HCT116 (cell line): ENCODE data around the gene TUBB1. TPM values are rescaled to one million over a fixed set of nuclear protein-coding genes. Genes with fewer than 3 reads are reported as not detected.

ENCODE experiments used
- ATAC-seq: fragments of 200-7000 bp; cut with Tn5 transposase; 2 replicates; pipeline ENCODE4 v1.9.1; 2020; ENCODE audit warnings: mild to moderate bottlenecking, moderate library complexity
- BruUV-seq: library from RNA; stranded (reverse); fragments of 400-500 nt; replicated peaks from 2 replicates; lab custom pipeline; 2021; lab: Mats Ljungman, UMichigan
- CTCF ChIA-PET: fragments of 300-600 bp; sonication (Branson Sonifier 250); formaldehyde crosslinking; loops from one replicate; lab custom pipeline; 2021; ENCODE audit warnings: antibody characterized with exemption; lab: Charles Lee
- POLR2A ChIA-PET: fragments of 300-600, 350-600 bp; sonication (Branson Sonifier 250); formaldehyde crosslinking; loops from one replicate; lab custom pipeline; 2021; ENCODE audit warnings: antibody characterized with exemption; lab: Charles Lee
- RAD21 ChIA-PET, 2 experiments: fragments of 300-600 bp; sonication (Branson Sonifier 250); formaldehyde crosslinking; loops; one replicate each; lab custom pipeline; 2023; ENCODE audit warnings: low total read pairs in 2 of 2; ENCODE audit not compliant: uncharacterized antibody in 2 of 2, unreplicated experiment in 2 of 2, low non-redundant PET in 1 of 2; lab: Charles Lee
- DNase-seq: peaks from one replicate; pipeline ENCODE4 v3.0.0-alpha.2; 2010; ENCODE audit warnings: low read depth, low spot score
- H2AFZ ChIP-seq: fragments of 200-600 bp; shearing (Covaris generic), sonication (generic); 2 replicates; pipeline ENCODE4 v1.6.1; 2017; ENCODE audit warnings: low read depth, mixed run types, mixed read lengths, antibody characterized with exemption, low read length; ENCODE audit not compliant: poor library complexity, severe bottlenecking
- H3K27ac ChIP-seq: 2 replicates; pipeline ENCODE4 v1.5.1; 2012; ENCODE audit warnings: low read depth, low read length
- H3K27me3 ChIP-seq: fragments of 200-600 bp; sonication (generic); 2 replicates; pipeline ENCODE4 v1.6.1; 2016; ENCODE audit warnings: mixed run types, low read length, mixed read lengths; ENCODE audit not compliant: insufficient read depth
- H3K36me3 ChIP-seq, 2 experiments: fragments of 200-500 bp in 1 of 2; fragments of 200-600 bp in 1 of 2; sonication (Bioruptor generic) in 1 of 2; sonication (generic) in 1 of 2; 2 replicates each; pipeline versions ENCODE4 v1.5.1 to v1.6.1; 2014 to 2016; ENCODE audit warnings: low read length in 2 of 2, inconsistent platforms in 1 of 2, mixed read lengths in 1 of 2, mixed run types in 1 of 2; ENCODE audit not compliant: insufficient read depth in 2 of 2, control insufficient read depth in 1 of 2
- H3K4me1 ChIP-seq, 2 experiments: fragments of 200-600 bp in 1 of 2; sonication (generic) in 1 of 2; 2 replicates each; pipeline versions ENCODE4 v1.5.1 to v1.6.1; 2012 to 2017; ENCODE audit warnings: low read length in 2 of 2, inconsistent platforms in 1 of 2, mild to moderate bottlenecking in 1 of 2, mixed read lengths in 1 of 2, mixed run types in 1 of 2, moderate library complexity in 1 of 2; ENCODE audit not compliant: insufficient read depth in 2 of 2, control insufficient read depth in 1 of 2
- H3K4me2 ChIP-seq: fragments of 200-600 bp; sonication (generic); 2 replicates; pipeline ENCODE4 v1.6.1; 2017; ENCODE audit warnings: mixed run types, low read length, mixed read lengths
- H3K4me3 ChIP-seq, 2 experiments: fragments of 200-600 bp in 1 of 2; sonication (generic) in 1 of 2; replicated peaks in 1 of 2; 2 replicates each; pipeline ENCODE4 v1.5.1; 2011 to 2016; ENCODE audit warnings: low read length in 2 of 2, control low read depth in 1 of 2, low read depth in 1 of 2, mild to moderate bottlenecking in 1 of 2, mixed read lengths in 1 of 2, mixed run types in 1 of 2
- H3K79me2 ChIP-seq: fragments of 200-600 bp; sonication (generic); 2 replicates; pipeline ENCODE4 v1.6.1; 2017; ENCODE audit warnings: mild to moderate bottlenecking, mixed run types, low read length, moderate library complexity, mixed read lengths; ENCODE audit not compliant: insufficient read depth
- H3K9ac ChIP-seq: fragments of 200-600 bp; sonication (generic); 2 replicates; pipeline ENCODE4 v1.6.1; 2016; ENCODE audit warnings: low read length, mixed read lengths
- H3K9me2 ChIP-seq: fragments of 200-600 bp; sonication (generic), shearing (Covaris generic); 2 replicates; pipeline ENCODE4 v1.6.1; 2017; ENCODE audit warnings: mixed run types, mild to moderate bottlenecking, moderate library complexity; ENCODE audit not compliant: insufficient read depth
- H3K9me3 ChIP-seq, 2 experiments: fragments of 200-500 bp in 1 of 2; fragments of 200-600 bp in 1 of 2; sonication (Bioruptor generic) in 1 of 2; sonication (generic) in 1 of 2; 2 replicates each; pipeline ENCODE4 v1.6.1; 2014 to 2017; ENCODE audit warnings: low read length in 2 of 2, mixed read lengths in 2 of 2, inconsistent platforms in 1 of 2, low read depth in 1 of 2, mild to moderate bottlenecking in 1 of 2, mixed run types in 1 of 2, moderate library complexity in 1 of 2; ENCODE audit not compliant: control insufficient read depth in 1 of 2, insufficient read depth in 1 of 2
- H4K20me1 ChIP-seq: fragments of 200-600 bp; sonication (generic), shearing (Covaris generic); 2 replicates; pipeline ENCODE4 v1.6.1; 2017; ENCODE audit warnings: mixed run types, mild to moderate bottlenecking, moderate library complexity; ENCODE audit not compliant: insufficient read depth
- ELF1 ChIP-seq: IDR thresholded peaks from 2 replicates; pipeline ENCODE4 v1.6.1; 2012; ENCODE audit warnings: low read depth, borderline replicate concordance
- JUND ChIP-seq: IDR thresholded peaks from 2 replicates; pipeline ENCODE4 v1.6.1; 2012
- POLR2AphosphoS5 ChIP-seq: IDR thresholded peaks from 2 replicates; pipeline ENCODE4 v1.6.1; 2011; ENCODE audit warnings: mild to moderate bottlenecking, low read depth, low read length, moderate library complexity
- REST ChIP-seq: IDR thresholded peaks from 2 replicates; pipeline ENCODE4 v1.6.1; 2012; ENCODE audit warnings: low read depth
- ZFX ChIP-seq: fragments of 450-650 bp; IDR thresholded peaks from 2 replicates; pipeline ENCODE4 v1.6.1; 2017
- intact Hi-C: fragments of 100-400 bp; cut with micrococcal nuclease; formaldehyde crosslinking; loops from 2 replicates; pipeline ENCODE4 v1.10.0; 2022
- total RNA-seq: library from RNA; stranded (reverse); gene quantifications from one replicate; pipeline ENCODE4 v1.2.1, GENCODE V29; 2021; ENCODE audit not compliant: unreplicated experiment

The TUBB1 gene
- total RNA-seq, 1 experiment from 2014 or later = not detected

- no peak for TF ChIP-seq REST
These were observed 23.0 kb downstream of the TUBB1 start, which contains the start of gene PRELID3B (continued) for GRCh38 chr20:59042151-59042795.

GRCh38 chr20:59042796-59043631 lies 23.8 kb downstream of the TUBB1 start:
- peak overlapping the region; percentile 25 for H2AFZ ChIP-seq
- DNase-seq = peak; percentile 84
- ChIA-PET RAD21 (no interaction called here), CTCF (interaction anchor here (1.0 to 1.6 kb wide), 2 partner anchors 9 to 11 kb away, joined by 3 to 8 read pairs; partner anchors contain the start of gene ATP5F1E), POLR2A (interaction anchor here (0.7 to 3.0 kb wide), 3 partner anchors 9 to 16 kb away, joined by 3 to 13 read pairs (median 5); partner anchors contain the start of gene ATP5F1E)
- H3K4me3 ChIP-seq = peak overlapping the region; percentile 82 to 84
- H3K9me3 ChIP-seq = no peaks in the 10 kb centered on the region
- H3K36me3 ChIP-seq = peaks cover 4 to 19% of the 10 kb centered on the region in 2 experiments
- H3K27ac ChIP-seq = peak overlapping the region; percentile 83
- peaks cover 46% of the 10 kb centered on the region for H3K79me2 ChIP-seq
- TF ChIP-seq JUND = no peak
- 0 out of 2 replicates have a peak, but pooled peaks have one; percentile 57 for TF ChIP-seq ZFX
- peak; percentile 51; the same call in 1 of the 2 replicates for TF ChIP-seq POLR2AphosphoS5
- no peak for TF ChIP-seq ELF1
- BruUV-seq = no TSS peak
- H3K27me3 ChIP-seq = no peaks in the 10 kb centered on the region
- H3K9ac ChIP-seq = peak overlapping the region; percentile 84
- intact Hi-C loops = no loop called here
- ATAC-seq = peak; percentile 98
- H3K4me2 ChIP-seq = peak overlapping the region; percentile 94
- peaks cover 15 to 24% of the 10 kb centered on the region in 2 experiments for H3K4me1 ChIP-seq
- no peaks in the 10 kb centered on the region for H4K20me1 ChIP-seq
- H3K9me2 ChIP-seq = no peaks in the 10 kb centered on the region
